DOHH2 (cell line): ENCODE results near the gene PHACTR2.

Experiments used
- EZH2phosphoT487 ChIP-seq: fragments of 200-600 bp; sonication (generic); IDR thresholded peaks from 2 replicates; pipeline ENCODE4 v1.6.1; 2017; ENCODE audit warnings: borderline replicate concordance, mild to moderate bottlenecking, antibody characterized with exemption, low read length, moderate library complexity, mixed read lengths
- TF ChIP-seq, protein P1 (sequence below): fragments of 200-600 bp; sonication (generic); IDR thresholded peaks from one replicate; pipeline ENCODE4 v1.5.1; 2014; ENCODE audit warnings: antibody characterized with exemption, mild to moderate bottlenecking, low read depth, low read length; ENCODE audit not compliant: poor library complexity, severe bottlenecking

- TF ChIP-seq, protein P1, sequence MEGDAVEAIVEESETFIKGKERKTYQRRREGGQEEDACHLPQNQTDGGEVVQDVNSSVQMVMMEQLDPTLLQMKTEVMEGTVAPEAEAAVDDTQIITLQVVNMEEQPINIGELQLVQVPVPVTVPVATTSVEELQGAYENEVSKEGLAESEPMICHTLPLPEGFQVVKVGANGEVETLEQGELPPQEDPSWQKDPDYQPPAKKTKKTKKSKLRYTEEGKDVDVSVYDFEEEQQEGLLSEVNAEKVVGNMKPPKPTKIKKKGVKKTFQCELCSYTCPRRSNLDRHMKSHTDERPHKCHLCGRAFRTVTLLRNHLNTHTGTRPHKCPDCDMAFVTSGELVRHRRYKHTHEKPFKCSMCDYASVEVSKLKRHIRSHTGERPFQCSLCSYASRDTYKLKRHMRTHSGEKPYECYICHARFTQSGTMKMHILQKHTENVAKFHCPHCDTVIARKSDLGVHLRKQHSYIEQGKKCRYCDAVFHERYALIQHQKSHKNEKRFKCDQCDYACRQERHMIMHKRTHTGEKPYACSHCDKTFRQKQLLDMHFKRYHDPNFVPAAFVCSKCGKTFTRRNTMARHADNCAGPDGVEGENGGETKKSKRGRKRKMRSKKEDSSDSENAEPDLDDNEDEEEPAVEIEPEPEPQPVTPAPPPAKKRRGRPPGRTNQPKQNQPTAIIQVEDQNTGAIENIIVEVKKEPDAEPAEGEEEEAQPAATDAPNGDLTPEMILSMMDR = no peak
- TF ChIP-seq EZH2phosphoT487 = no peak
These were observed 27.8 kb downstream of the PHACTR2 start for GRCh38 chr6:143705569-143705968.
